Epithelial cell of prostate (primary cell): ENCODE data around the gene GMIP.

Experiments used
- DNase-seq: peaks from one replicate; pipeline ENCODE4 v3.0.0-alpha.2; 2011; ENCODE audit warnings: low read depth, low spot score
- H3K27ac ChIP-seq: fragments of 450-650 bp; 2 replicates; pipeline ENCODE4 v1.5.1; 2017; ENCODE audit warnings: mild to moderate bottlenecking

The GMIP gene

GRCh38 chr19:19580418-19580817 is 63.0 kb downstream of the GMIP start:
- H3K27ac ChIP-seq = no peak overlapping the region
- DNase-seq = no peak

- no peak for DNase-seq
- no peak overlapping the region for H3K27ac ChIP-seq
These were observed 63.7 kb downstream of the GMIP start for GRCh38 chr19:19579533-19580361.
